ENCODE results near the gene LMAN2L.
A peak's percentile ranks its signal among the peaks of the same experiment; 100 is the strongest.

LMAN2L gene

GRCh38 chr2:96760036-96760985, 20.4 kb upstream of the LMAN2L start, which contains the start of gene CNNM4:
Gene CNNM4 (plus strand): TSS chr2:96760902. CDS start chr2:96761000, 98 bp downstream.
- peak; percentile 91 for DNase-seq

GRCh38 chr2:96759548-96759947, 19.7 kb upstream of the LMAN2L start:
- no peak for DNase-seq

- no peak for DNase-seq
Observed at GRCh38 chr2:96758987-96759386, 19.1 kb upstream of the LMAN2L start.

GRCh38 chr2:96757477-96757860, 17.6 kb upstream of the LMAN2L start:
- no peak for DNase-seq

- DNase-seq, result no peak
Observed at GRCh38 chr2:96756788-96757476, 17.1 kb upstream of the LMAN2L start.

- no peak for DNase-seq
Observed at GRCh38 chr2:96754317-96754716, 14.5 kb upstream of the LMAN2L start.

GRCh38 chr2:96753661-96754282, 13.9 kb upstream of the LMAN2L start:
- no peak for DNase-seq

GRCh38 chr2:96751800-96752199, 11.9 kb upstream of the LMAN2L start:
- no peak for DNase-seq

- DNase-seq, result no peak
Observed at GRCh38 chr2:96747061-96747617, 7.3 kb upstream of the LMAN2L start.

GRCh38 chr2:96739076-96739632, 710 bp downstream of the LMAN2L start:
- DNase-seq, result no peak

- no peak for DNase-seq
Observed at GRCh38 chr2:96737831-96738230, 2.0 kb downstream of the LMAN2L start.

- no peak for DNase-seq
Observed at GRCh38 chr2:96737251-96737650, 2.6 kb downstream of the LMAN2L start.

- DNase-seq, result no peak
Observed at GRCh38 chr2:96734880-96735583, 4.8 kb downstream of the LMAN2L start.

- DNase-seq, result no peak
Observed at GRCh38 chr2:96733931-96734330, 5.9 kb downstream of the LMAN2L start.

- no peak for DNase-seq
Observed at GRCh38 chr2:96730212-96730611, 9.7 kb downstream of the LMAN2L start.

- no peak for DNase-seq
Observed at GRCh38 chr2:96729748-96730147, 10.1 kb downstream of the LMAN2L start.

- no peak for DNase-seq
Observed at GRCh38 chr2:96727431-96727830, 12.4 kb downstream of the LMAN2L start.

GRCh38 chr2:96726131-96726530, 13.7 kb downstream of the LMAN2L start:
- DNase-seq, result no peak

- DNase-seq, result no peak
Observed at GRCh38 chr2:96716388-96716787, 23.5 kb downstream of the LMAN2L start.

- DNase-seq, result no peak
Observed at GRCh38 chr2:96715658-96716057, 24.2 kb downstream of the LMAN2L start.

- no peak for DNase-seq
Observed at GRCh38 chr2:96710985-96711384, 28.9 kb downstream of the LMAN2L start.

Data from NCI-H510A treated with DMSO at 0.1 percent for 48 hours (cell line).